ENCODE measurements around the gene CCIN. TPM values are rescaled to one million over a fixed set of nuclear protein-coding genes. Genes with fewer than 3 reads are reported as not detected.

Gene CCIN
- total RNA-seq, 1 donor from 2014 or later = not detected

DNA sequence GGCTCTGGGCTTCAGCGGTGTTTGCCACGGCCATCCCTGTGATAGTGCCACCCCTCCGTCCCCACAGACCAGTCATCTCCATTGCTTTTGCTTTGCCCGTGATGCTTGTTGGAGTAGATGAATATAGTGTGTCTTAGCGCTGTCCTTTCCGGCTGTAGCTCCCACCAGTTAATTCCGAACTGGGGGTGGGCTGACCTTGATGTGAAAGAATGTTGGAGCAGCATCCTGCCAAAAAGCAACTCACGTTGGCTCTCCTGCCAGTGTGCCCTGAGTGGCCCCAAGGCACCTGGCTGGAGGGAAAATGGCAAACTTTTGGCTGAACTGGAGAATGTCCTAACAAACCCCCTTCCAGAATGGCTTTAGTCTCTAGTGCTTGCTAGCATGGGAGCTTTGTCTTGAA lies 41.5 kb downstream of the CCIN start:
- TF ChIP-seq, protein P1, sequence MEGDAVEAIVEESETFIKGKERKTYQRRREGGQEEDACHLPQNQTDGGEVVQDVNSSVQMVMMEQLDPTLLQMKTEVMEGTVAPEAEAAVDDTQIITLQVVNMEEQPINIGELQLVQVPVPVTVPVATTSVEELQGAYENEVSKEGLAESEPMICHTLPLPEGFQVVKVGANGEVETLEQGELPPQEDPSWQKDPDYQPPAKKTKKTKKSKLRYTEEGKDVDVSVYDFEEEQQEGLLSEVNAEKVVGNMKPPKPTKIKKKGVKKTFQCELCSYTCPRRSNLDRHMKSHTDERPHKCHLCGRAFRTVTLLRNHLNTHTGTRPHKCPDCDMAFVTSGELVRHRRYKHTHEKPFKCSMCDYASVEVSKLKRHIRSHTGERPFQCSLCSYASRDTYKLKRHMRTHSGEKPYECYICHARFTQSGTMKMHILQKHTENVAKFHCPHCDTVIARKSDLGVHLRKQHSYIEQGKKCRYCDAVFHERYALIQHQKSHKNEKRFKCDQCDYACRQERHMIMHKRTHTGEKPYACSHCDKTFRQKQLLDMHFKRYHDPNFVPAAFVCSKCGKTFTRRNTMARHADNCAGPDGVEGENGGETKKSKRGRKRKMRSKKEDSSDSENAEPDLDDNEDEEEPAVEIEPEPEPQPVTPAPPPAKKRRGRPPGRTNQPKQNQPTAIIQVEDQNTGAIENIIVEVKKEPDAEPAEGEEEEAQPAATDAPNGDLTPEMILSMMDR (IDR thresholded peaks at IDR 0.05) = no peak
- no peak for TF ChIP-seq POLR2AphosphoS5 (IDR thresholded peaks at IDR 0.05; ENCODE audit: insufficient read depth in 1 of 2, low read depth in 1 of 2)
- no peak for TF ChIP-seq POLR2A (IDR thresholded peaks at IDR 0.05)
- peaks cover 0 to 76% of the 10 kb centered on the region in 2 donors for H3K36me3 ChIP-seq
- no peak overlapping the region for H3K27ac ChIP-seq

DNA sequence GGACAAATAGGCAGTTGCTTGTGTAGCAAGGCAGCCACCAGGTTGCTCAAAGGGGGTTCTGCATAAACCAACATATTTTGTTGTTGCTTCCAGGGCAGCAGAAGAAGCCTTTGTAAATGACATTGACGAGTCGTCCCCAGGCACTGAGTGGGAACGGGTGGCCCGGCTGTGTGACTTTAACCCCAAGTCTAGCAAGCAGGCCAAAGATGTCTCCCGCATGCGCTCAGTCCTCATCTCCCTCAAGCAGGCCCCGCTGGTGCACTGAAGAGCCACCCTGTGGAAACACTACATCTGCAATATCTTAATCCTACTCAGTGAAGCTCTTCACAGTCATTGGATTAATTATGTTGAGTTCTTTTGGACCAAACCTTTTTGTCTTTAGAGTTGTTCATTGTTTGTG lies 42.3 kb downstream of the CCIN start:
- Histone ChIP-seq H3K27ac (no peak overlapping the region), H3K36me3 (peaks cover 0 to 73% of the 10 kb centered on the region in 2 donors), H3K9me3 (no peaks in the 10 kb centered on the region), H3K4me3 (no peak overlapping the region), H3K27me3 (no peaks in the 10 kb centered on the region), H3K4me1 (peaks cover 34% of the 10 kb centered on the region)
- TF ChIP-seq POLR2A (IDR thresholded peaks at IDR 0.05) (no peak), POLR2AphosphoS5 (IDR thresholded peaks at IDR 0.05; ENCODE audit: insufficient read depth in 1 of 2, low read depth in 1 of 2) (no peak)
- TF ChIP-seq, protein P1 (IDR thresholded peaks at IDR 0.05) = no peak
- intact Hi-C loops (cut with DNase I) = no loop called here
- DNase-seq (ENCODE audit: extremely low spot score in 2 of 2) = no peak

More for the DNA sequence above, 41.5 kb downstream of the CCIN start:
- no peak for DNase-seq (ENCODE audit: extremely low spot score in 2 of 2)
- intact Hi-C loops (cut with DNase I) = no loop called here
- Histone ChIP-seq H3K4me3 (no peak overlapping the region), H3K27me3 (no peaks in the 10 kb centered on the region), H3K4me1 (peaks cover 34% of the 10 kb centered on the region), H3K9me3 (no peaks in the 10 kb centered on the region)

GRCh38 chr9:36213387-36213786 lies 44.2 kb downstream of the CCIN start:
- H3K4me1 ChIP-seq = peaks cover 19% of the 10 kb centered on the region
- no peaks in the 10 kb centered on the region for H3K27me3 ChIP-seq
- H3K9me3 ChIP-seq = no peaks in the 10 kb centered on the region
- no peak for DNase-seq (ENCODE audit: extremely low spot score in 2 of 2)
- intact Hi-C loops (cut with DNase I) = no loop called here
- peaks cover 0 to 70% of the 10 kb centered on the region in 2 donors for H3K36me3 ChIP-seq
- no peak for TF ChIP-seq POLR2A (IDR thresholded peaks at IDR 0.05)
- no peak for TF ChIP-seq POLR2AphosphoS5 (IDR thresholded peaks at IDR 0.05; ENCODE audit: insufficient read depth in 1 of 2, low read depth in 1 of 2)
- TF ChIP-seq, protein P1 (IDR thresholded peaks at IDR 0.05) = no peak
- H3K4me3 ChIP-seq = no peak overlapping the region
- no peak overlapping the region for H3K27ac ChIP-seq

DNA sequence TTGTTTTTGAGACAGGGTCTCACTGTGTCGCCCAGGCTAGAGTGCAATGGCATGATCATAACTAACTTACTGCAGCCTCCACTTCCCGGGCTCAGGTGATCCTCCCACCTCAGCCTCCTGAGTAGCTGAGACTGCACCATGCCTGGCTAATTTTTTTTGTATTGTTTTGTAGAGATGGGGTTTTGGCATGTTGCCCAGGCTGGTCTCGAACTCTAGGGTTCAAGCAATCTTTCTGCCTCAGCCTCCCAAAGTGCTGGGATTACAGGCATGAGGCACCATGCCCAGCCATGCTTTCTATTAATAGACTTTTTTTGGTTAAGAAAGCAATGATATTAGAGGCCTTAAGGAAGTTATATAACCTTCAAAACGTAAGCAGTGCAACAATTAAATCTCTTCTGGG lies 44.8 kb downstream of the CCIN start:
- intact Hi-C loops (cut with DNase I) = no loop called here
- H3K4me1 ChIP-seq = peaks cover 17% of the 10 kb centered on the region
- H3K27ac ChIP-seq = no peak overlapping the region
- no peaks in the 10 kb centered on the region for H3K27me3 ChIP-seq
- peaks cover 0 to 71% of the 10 kb centered on the region in 2 donors for H3K36me3 ChIP-seq
- TF ChIP-seq POLR2A (IDR thresholded peaks at IDR 0.05) (no peak), POLR2AphosphoS5 (IDR thresholded peaks at IDR 0.05; ENCODE audit: insufficient read depth in 1 of 2, low read depth in 1 of 2) (no peak)
- TF ChIP-seq, protein P1 (IDR thresholded peaks at IDR 0.05) = no peak
- no peaks in the 10 kb centered on the region for H3K9me3 ChIP-seq
- no peak overlapping the region for H3K4me3 ChIP-seq
- no peak for DNase-seq (ENCODE audit: extremely low spot score in 2 of 2)

GRCh38 chr9:36214571-36214970 lies 45.4 kb downstream of the CCIN start:
- Histone ChIP-seq H3K4me1 (peaks cover 17% of the 10 kb centered on the region), H3K27ac (no peak overlapping the region), H3K36me3 (peaks cover 0 to 71% of the 10 kb centered on the region in 2 donors), H3K4me3 (no peak overlapping the region), H3K27me3 (no peaks in the 10 kb centered on the region), H3K9me3 (no peaks in the 10 kb centered on the region)
- DNase-seq (ENCODE audit: extremely low spot score in 2 of 2) = no peak
- intact Hi-C loops (cut with DNase I) = no loop called here
- TF ChIP-seq POLR2A (IDR thresholded peaks at IDR 0.05) (no peak), POLR2AphosphoS5 (IDR thresholded peaks at IDR 0.05; ENCODE audit: insufficient read depth in 1 of 2, low read depth in 1 of 2) (no peak)
- TF ChIP-seq, protein P1 (IDR thresholded peaks at IDR 0.05) = no peak

Measured in vagina (tissue), 2 donors.